H1 (cell line): ENCODE results near the gene TAS1R3. TPM values are rescaled to one million over a fixed set of nuclear protein-coding genes. Genes with fewer than 3 reads are reported as not detected.

ENCODE experiments used
- CTCF ChIA-PET: fragments of 300-600 bp; sonication (Branson Sonifier 250); formaldehyde crosslinking; loops from one replicate; lab custom pipeline; 2021; ENCODE audit not compliant: partially characterized antibody; lab: Charles Lee
- POLR2A ChIA-PET: fragments of 300-600 bp; sonication (Branson Sonifier 250); formaldehyde crosslinking; loops from one replicate; lab custom pipeline; 2021; ENCODE audit warnings: inconsistent platforms; ENCODE audit not compliant: partially characterized antibody; lab: Charles Lee
- DNase-seq, 2 experiments: peaks; one replicate each; pipeline versions ENCODE4 v3.0.0 to v3.0.0-alpha.2; 2010 to 2022; ENCODE audit warnings: low spot score in 2 of 2, low read depth in 1 of 2, mixed read lengths in 1 of 2
- FAIRE-seq: peaks from 2 replicates; lab custom pipeline; 2011; peaks lifted over from hg19 to GRCh38; lab: Jason Lieb, UNC
- H2AFZ ChIP-seq: 2 replicates; pipeline ENCODE4 v1.8.1; 2012; ENCODE audit warnings: low read length, inconsistent platforms
- H2AK5ac ChIP-seq: 2 replicates; pipeline ENCODE4 v1.6.1; 2013; ENCODE audit warnings: low read depth, low read length
- H2BK120ac ChIP-seq: replicated peaks from 2 replicates; pipeline ENCODE3; 2013; ENCODE audit warnings: low read depth, low read length, inconsistent platforms
- H2BK12ac ChIP-seq: 2 replicates; pipeline ENCODE4 v1.6.1; 2013; ENCODE audit warnings: low read depth, low read length
- H2BK15ac ChIP-seq: 2 replicates; pipeline ENCODE4 v1.6.1; 2013; ENCODE audit warnings: low read length
- H2BK20ac ChIP-seq: 2 replicates; pipeline ENCODE4 v1.6.1; 2013; ENCODE audit warnings: low read length
- H2BK5ac ChIP-seq: 2 replicates; pipeline ENCODE4 v1.6.1; 2013; ENCODE audit warnings: low read depth, low read length
- H3K14ac ChIP-seq: 2 replicates; pipeline ENCODE4 v1.6.1; 2013; ENCODE audit warnings: inconsistent platforms; ENCODE audit not compliant: insufficient read length
- H3K18ac ChIP-seq: 2 replicates; pipeline ENCODE4 v1.6.1; 2013; ENCODE audit warnings: low read length; ENCODE audit errors: extremely low read depth
- H3K23ac ChIP-seq: 2 replicates; pipeline ENCODE4 v1.6.1; 2013; ENCODE audit warnings: inconsistent platforms; ENCODE audit not compliant: insufficient read length
- H3K23me2 ChIP-seq: 2 replicates; pipeline ENCODE4 v1.6.1; 2013; ENCODE audit warnings: low read depth, low read length
- H3K27ac ChIP-seq: 2 replicates; pipeline ENCODE4 v1.6.1; 2011; ENCODE audit warnings: low read depth, low read length, inconsistent platforms
- H3K27me3 ChIP-seq, 4 experiments: replicated peaks in 1 of 4; 1 replicate in 1 of 4; 2 replicates in 3 of 4; pipeline versions ENCODE4 v1.6.1 to v1.8.1; 2011 to 2013; ENCODE audit warnings: low read length in 3 of 4, mild to moderate bottlenecking in 3 of 4, inconsistent platforms in 2 of 4, mixed read lengths in 2 of 4, moderate library complexity in 1 of 4; ENCODE audit not compliant: control insufficient read depth in 3 of 4, insufficient read depth in 3 of 4; ENCODE audit errors: extremely low read depth in 1 of 4
- H3K36me3 ChIP-seq, 4 experiments: 2 replicates each; pipeline versions ENCODE4 v1.6.1 to v1.8.1; 2011 to 2013; ENCODE audit warnings: mild to moderate bottlenecking in 4 of 4, low read length in 3 of 4, moderate library complexity in 2 of 4, control low read depth in 1 of 4, inconsistent platforms in 1 of 4; ENCODE audit not compliant: insufficient read depth in 4 of 4, control insufficient read depth in 2 of 4
- H3K4ac ChIP-seq: replicated peaks from 2 replicates; pipeline ENCODE3; 2013; ENCODE audit warnings: low read length, low read depth, mixed read lengths, inconsistent platforms; ENCODE audit not compliant: insufficient read length
- H3K4me1 ChIP-seq, 4 experiments: replicated peaks in 1 of 4; 1 replicate in 1 of 4; 2 replicates in 3 of 4; pipeline versions ENCODE4 v1.6.1 to v1.8.1; 2011 to 2013; ENCODE audit warnings: low read length in 3 of 4, inconsistent platforms in 2 of 4, mixed read lengths in 1 of 4; ENCODE audit not compliant: insufficient read depth in 4 of 4, control insufficient read depth in 3 of 4
- H3K4me2 ChIP-seq, 2 experiments: 2 replicates each; pipeline versions ENCODE4 v1.6.1 to v1.8.1; 2011 to 2013; ENCODE audit warnings: low read depth in 2 of 2, low read length in 2 of 2, control low read depth in 1 of 2, inconsistent platforms in 1 of 2, mild to moderate bottlenecking in 1 of 2; ENCODE audit not compliant: insufficient read depth in 1 of 2
- H3K4me3 ChIP-seq, 4 experiments: fragments of 200-600, 300-600 bp in 1 of 4; sonication (generic), shearing (Covaris generic), sonication (Bioruptor Twin) in 1 of 4; 2 replicates each; pipeline versions ENCODE4 v1.5.1 to v1.8.1; 2011 to 2016; ENCODE audit warnings: low read length in 4 of 4, low read depth in 3 of 4, control low read depth in 2 of 4, inconsistent platforms in 2 of 4, mild to moderate bottlenecking in 2 of 4, mixed read lengths in 1 of 4, moderate library complexity in 1 of 4; ENCODE audit not compliant: insufficient read depth in 2 of 4; ENCODE audit errors: extremely low read depth in 1 of 4
- H3K56ac ChIP-seq: replicated peaks from 2 replicates; pipeline ENCODE3; 2013; ENCODE audit warnings: low read depth, mild to moderate bottlenecking, mixed read lengths, low read length, inconsistent platforms; ENCODE audit not compliant: insufficient read length
- H3K79me1 ChIP-seq: 2 replicates; pipeline ENCODE4 v1.6.1; 2013; ENCODE audit warnings: low read depth, low read length, control low read depth
- H3K79me2 ChIP-seq, 2 experiments: 2 replicates each; pipeline versions ENCODE4 v1.6.1 to v1.8.1; 2012 to 2013; ENCODE audit warnings: low read length in 2 of 2, mild to moderate bottlenecking in 2 of 2, inconsistent platforms in 1 of 2; ENCODE audit not compliant: insufficient read depth in 2 of 2, control insufficient read depth in 1 of 2
- H3K9ac ChIP-seq, 4 experiments: replicated peaks in 1 of 4; 1 replicate in 1 of 4; 2 replicates in 3 of 4; pipeline versions ENCODE4 v1.6.1 to v1.8.1; 2011 to 2013; ENCODE audit warnings: low read depth in 3 of 4, low read length in 3 of 4, control low read depth in 2 of 4, mild to moderate bottlenecking in 2 of 4, moderate library complexity in 2 of 4, inconsistent platforms in 1 of 4; ENCODE audit errors: extremely low read depth in 1 of 4
- H3K9me3 ChIP-seq, 2 experiments: 2 replicates each; pipeline versions ENCODE4 v1.6.1 to v1.8.1; 2012 to 2013; ENCODE audit warnings: mild to moderate bottlenecking in 2 of 2, moderate library complexity in 2 of 2, control low read depth in 1 of 2, inconsistent platforms in 1 of 2, low read depth in 1 of 2, low read length in 1 of 2, mixed read lengths in 1 of 2; ENCODE audit not compliant: insufficient read depth in 2 of 2
- H4K20me1 ChIP-seq, 2 experiments: replicated peaks in 1 of 2; 2 replicates each; pipeline versions ENCODE3 to v1.8.1; 2011 to 2013; ENCODE audit warnings: inconsistent platforms in 2 of 2, low read length in 2 of 2, mild to moderate bottlenecking in 1 of 2; ENCODE audit not compliant: insufficient read depth in 2 of 2, control insufficient read depth in 1 of 2
- H4K5ac ChIP-seq: 2 replicates; pipeline ENCODE4 v1.6.1; 2013; ENCODE audit warnings: low read length, low read depth, mixed read lengths, inconsistent platforms; ENCODE audit not compliant: insufficient read length
- H4K8ac ChIP-seq: 2 replicates; pipeline ENCODE4 v1.8.0; 2013; ENCODE audit warnings: mild to moderate bottlenecking, moderate library complexity, low read length, inconsistent platforms; ENCODE audit not compliant: insufficient read depth; ENCODE audit errors: extremely low read depth
- H4K91ac ChIP-seq: replicated peaks from 2 replicates; pipeline ENCODE3; 2013; ENCODE audit warnings: low read length, mixed read lengths, inconsistent platforms; ENCODE audit not compliant: insufficient read length
- CBX5 ChIP-seq: fragments of 300-800, 300-1000 bp; sonication (generic); IDR thresholded peaks from 2 replicates; pipeline ENCODE4 v1.7.1; 2016; ENCODE audit warnings: antibody characterized with exemption, low read length, low read depth
- EGR1 ChIP-seq: IDR thresholded peaks from 2 replicates; pipeline ENCODE4 v1.6.1; 2011; ENCODE audit warnings: low read depth, low read length, borderline replicate concordance
- MAX ChIP-seq: IDR thresholded peaks from 2 replicates; pipeline ENCODE4 v1.6.1; 2012; ENCODE audit warnings: inconsistent platforms
- POLR2AphosphoS5 ChIP-seq: IDR thresholded peaks from 2 replicates; pipeline ENCODE4 v1.6.1; 2011; ENCODE audit warnings: low read depth, low read length
- SP1 ChIP-seq: IDR thresholded peaks from 2 replicates; pipeline ENCODE4 v1.6.1; 2011; ENCODE audit warnings: low read depth, low read length
- SP4 ChIP-seq: IDR thresholded peaks from 2 replicates; pipeline ENCODE4 v1.6.1; 2012; ENCODE audit warnings: low read length, inconsistent platforms
- ZNF274 ChIP-seq: IDR thresholded peaks from 2 replicates; pipeline ENCODE4 v1.7.0; 2012; ENCODE audit warnings: low read length, borderline replicate concordance; ENCODE audit errors: extremely low read depth
- WGBS, 2 experiments: shearing (Covaris generic) in 1 of 2; methylation state at CpG; one replicate each; pipeline versions ENCODE4 v1.1.6 to v1.1.7; 2013 to 2015; ENCODE audit warnings: low lambda C conversion rate in 2 of 2, mixed read lengths in 2 of 2, inconsistent platforms in 1 of 2, low coverage in 1 of 2, missing lambda C conversion rate in 1 of 2; ENCODE audit not compliant: insufficient replicate concordance in 2 of 2, insufficient coverage in 1 of 2, insufficient read length in 1 of 2; ENCODE audit errors: extremely low coverage in 1 of 2, missing lambda C conversion rate in 1 of 2; 5-methylcytosine and 5-hydroxymethylcytosine counted together
- polyA plus RNA-seq, 7 experiments: library from polyadenylated mRNA; depleted of rRNA in 3 of 7; stranded (reverse) in 5 of 7; unstranded in 2 of 7; fragments of >200 nt in 5 of 7; fragments of 200-250 nt in 2 of 7; gene quantifications; 1 replicate in 5 of 7; 2 replicates in 1 of 7; 4 replicates in 1 of 7; pipeline versions ENCODE4 v1.2.1 to v1.2.3, GENCODE V29; 2011 to 2013; ENCODE audit warnings: missing spikeins in 2 of 7, mixed read lengths in 2 of 7
- total RNA-seq: library from RNA; stranded (reverse); fragmentation: NEBNext Ultra II Directional; extraction: Animal tissue kit (Norgen Biotek cat#: 25700); gene quantifications from 2 replicates; pipeline ENCODE4 v1.2.1, GENCODE V29; 2021

Gene TAS1R3
- total and polyA plus RNA-seq, 2 of the 8 experiments (the other 6 are each of a cell fraction or from before 2014, with no cell fraction given): 0.03 to 0.19 TPM

GRCh38 chr1:1311107-1312104 lies 19.7 kb upstream of the TAS1R3 start:
- peaks cover 21% of the 10 kb centered on the region; the same call in 1 of the 2 replicates for H3K23me2 ChIP-seq
- peaks cover 0 to 32% (median 17%) of the 10 kb centered on the region in 4 experiments; a peak in 6 of 7 replicates for H3K4me1 ChIP-seq
- ChIA-PET CTCF (interaction anchor here (0.6 to 2.8 kb wide), 7 partner anchors 10 to 217 kb away, joined by 3 to 9 read pairs (median 3); no protein-coding TSS in a partner anchor), POLR2A (interaction anchor here (0.6 to 10.1 kb wide), 10 partner anchors 9 to 369 kb away, joined by 3 to 134 read pairs (median 6); partner anchors contain the start of genes ATAD3A, CPTP, INTS11 and TAS1R3)
- H4K20me1 ChIP-seq: peaks cover 5 to 27% of the 10 kb centered on the region in 2 experiments
- H3K4ac ChIP-seq: no peak overlapping the region
- H2BK15ac ChIP-seq: no peak overlapping the region
- H3K27ac ChIP-seq: no peak overlapping the region
- H3K4me3 ChIP-seq: no peak overlapping the region
- no peak overlapping the region for H3K4me2 ChIP-seq
- no peak overlapping the region for H2AFZ ChIP-seq
- H3K23ac ChIP-seq: no peak overlapping the region
- TF ChIP-seq SP4 (no peak), MAX (no peak), POLR2AphosphoS5 (peak; percentile 45; the same call in 1 of the 2 replicates), CBX5 (no peak), ZNF274 (no peak), EGR1 (no peak), SP1 (no peak)
- peaks cover 17 to 44% (median 37%) of the 10 kb centered on the region in 4 experiments for H3K36me3 ChIP-seq
- H3K79me1 ChIP-seq: peaks cover 4% of the 10 kb centered on the region
- H3K9me3 ChIP-seq: no peaks in the 10 kb centered on the region
- no peak for FAIRE-seq
- H2AK5ac ChIP-seq: no peak overlapping the region
- no peak overlapping the region for H2BK120ac ChIP-seq
- H3K79me2 ChIP-seq: peaks cover 0 to 5% of the 10 kb centered on the region in 2 experiments; a peak in 1 of 4 replicates
- no peak overlapping the region for H3K9ac ChIP-seq
- no peak overlapping the region for H4K91ac ChIP-seq
- H4K5ac ChIP-seq: no peak overlapping the region
- H2BK5ac ChIP-seq: no peak overlapping the region
- WGBS, 2 experiments: 93% methylated on average over 20 of the region's 22 CpGs; no CpG with 5 or more reads in 1 of the 2 experiments
- H4K8ac ChIP-seq: peak overlapping the region; percentile 51; the same call in 1 of the 2 replicates
- no peak overlapping the region for H3K14ac ChIP-seq
- no peak overlapping the region for H2BK12ac ChIP-seq
- no peak for DNase-seq
- no peak overlapping the region for H2BK20ac ChIP-seq
- H3K18ac ChIP-seq: no peak overlapping the region
- H3K56ac ChIP-seq: no peak overlapping the region
- H3K27me3 ChIP-seq: peaks cover 0 to 4% (median 1%) of the 10 kb centered on the region in 4 experiments; a peak in 1 of 7 replicates
